ENCODE measurements around the gene RASIP1. TPM values are rescaled to one million over a fixed set of nuclear protein-coding genes. Genes with fewer than 3 reads are reported as not detected.
"Not testable (repeated sequence)": the region's sequence is repeated elsewhere in the genome, so short reads cannot be mapped to it uniquely, and the experiment has no call there.

Gene RASIP1
- total RNA-seq, 4 donors from 2014 or later, result 9.7 to 25.8 (median 14.0) TPM

- DNase-seq, result no peak
- 91% methylated on average over 3 of the region's 3 CpGs for WGBS, 2 donors
Observed at GRCh38 chr19:48687776-48688175, 52.6 kb downstream of the RASIP1 start.

DNA sequence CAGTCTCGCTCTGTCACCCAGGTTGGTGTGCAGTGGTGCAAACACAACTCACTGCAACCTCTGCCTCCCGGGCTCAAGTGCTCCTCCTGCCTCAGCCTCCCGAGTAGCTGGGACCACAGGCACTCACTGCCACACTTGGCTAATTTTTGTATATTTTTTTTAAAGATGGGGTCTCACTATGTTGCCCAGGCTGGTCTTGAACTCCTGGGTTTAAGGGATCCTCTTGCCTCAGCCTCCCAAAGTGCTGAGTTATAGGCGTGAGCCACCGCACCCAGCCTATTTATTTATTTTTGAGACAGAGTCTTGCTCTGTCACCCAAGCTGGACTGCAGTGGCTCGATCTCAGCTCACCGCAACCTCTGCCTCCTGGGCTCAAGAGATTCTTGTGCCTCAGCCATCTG, 53.8 kb downstream of the RASIP1 start:
- H3K9me3 ChIP-seq; H3K36me3 ChIP-seq; H3K27me3 ChIP-seq; intact Hi-C loops (cut with DNase I); H3K27ac ChIP-seq; H3K4me1 ChIP-seq; H3K4me3 ChIP-seq (replicated peaks in 1 of 3): not testable (repeated sequence)
- 65 to 67% methylated on average over 6 to 7 of the region's 7 CpGs for WGBS, 2 donors
- peak in 1 of 2 donors; percentile 20 for DNase-seq

More at GRCh38 chr19:48687776-48688175, 52.6 kb downstream of the RASIP1 start:
- H3K36me3 ChIP-seq, result no peaks in the 10 kb centered on the region
- peaks cover 0 to 4% of the 10 kb centered on the region in 2 donors for H3K4me1 ChIP-seq
- no peak overlapping the region for H3K4me3 ChIP-seq (replicated peaks in 1 of 3)
- H3K9me3 ChIP-seq, result no peaks in the 10 kb centered on the region
- TF ChIP-seq CTCF (IDR thresholded peaks at IDR 0.05) (no peak), POLR2A (IDR thresholded peaks at IDR 0.05) (no peak)
- H3K27me3 ChIP-seq, result no peaks in the 10 kb centered on the region
- H3K27ac ChIP-seq, result no peak overlapping the region
- intact Hi-C loops (cut with DNase I), result no loop called here

GRCh38 chr19:48686088-48686487, 54.3 kb downstream of the RASIP1 start:
- Histone ChIP-seq H3K27me3 (no peaks in the 10 kb centered on the region), H3K9me3 (no peaks in the 10 kb centered on the region), H3K4me1 (peaks cover 0 to 4% of the 10 kb centered on the region in 2 donors), H3K27ac (no peak overlapping the region), H3K4me3 (replicated peaks in 1 of 3) (no peak overlapping the region), H3K36me3 (no peaks in the 10 kb centered on the region)
- TF ChIP-seq POLR2A (IDR thresholded peaks at IDR 0.05) (no peak), CTCF (IDR thresholded peaks at IDR 0.05) (no peak)
- intact Hi-C loops (cut with DNase I), result no loop called here
- DNase-seq, result no peak
- 84 to 89% methylated on average over 3 of the region's 3 CpGs for WGBS, 2 donors

- TF ChIP-seq CTCF (IDR thresholded peaks at IDR 0.05), result no peak
- TF ChIP-seq POLR2A (IDR thresholded peaks at IDR 0.05), result no peak
- no peak overlapping the region for H3K27ac ChIP-seq
- peaks cover 0 to 4% of the 10 kb centered on the region in 2 donors for H3K4me1 ChIP-seq
- H3K36me3 ChIP-seq, result no peaks in the 10 kb centered on the region
- no peaks in the 10 kb centered on the region for H3K27me3 ChIP-seq
- H3K4me3 ChIP-seq (replicated peaks in 1 of 3), result no peak overlapping the region
- intact Hi-C loops (cut with DNase I), result no loop called here
- H3K9me3 ChIP-seq, result no peaks in the 10 kb centered on the region
- DNase-seq, result peak in 1 of 2 donors; percentile 18
- 70 to 78% methylated on average over 9 of the region's 9 CpGs for WGBS, 2 donors
Observed at GRCh38 chr19:48685583-48685982, 54.8 kb downstream of the RASIP1 start.

DNA sequence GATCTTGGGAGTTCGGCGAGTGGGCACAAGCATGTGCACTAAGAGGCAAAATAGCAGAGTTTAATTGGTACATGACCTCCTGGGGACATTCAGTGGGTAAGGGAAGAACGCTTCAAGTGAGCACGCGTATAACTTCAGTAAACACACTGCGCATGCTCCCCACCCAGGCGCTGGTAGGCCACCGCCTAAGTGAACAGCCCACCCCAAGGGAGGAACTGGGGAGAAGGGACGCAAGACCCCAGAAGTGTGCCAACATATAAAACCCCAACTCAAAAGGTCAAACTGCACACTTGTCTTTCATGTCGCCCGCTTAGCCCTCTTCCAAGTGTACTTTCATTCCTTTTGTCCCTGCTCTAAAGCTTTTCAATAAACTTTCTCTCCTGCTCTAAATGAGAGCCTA, 57.1 kb downstream of the RASIP1 start:
- 37 to 47% methylated on average over 11 of the region's 11 CpGs for WGBS, 2 donors
- TF ChIP-seq POLR2A (IDR thresholded peaks at IDR 0.05), result no peak
- no peak for TF ChIP-seq CTCF (IDR thresholded peaks at IDR 0.05)

GRCh38 chr19:48681127-48681470, 59.3 kb downstream of the RASIP1 start:
- Histone ChIP-seq H3K4me1 (no peaks in the 10 kb centered on the region), H3K9me3 (no peaks in the 10 kb centered on the region), H3K27ac (no peak overlapping the region), H3K4me3 (replicated peaks in 1 of 3) (no peak overlapping the region), H3K36me3 (no peaks in the 10 kb centered on the region), H3K27me3 (no peaks in the 10 kb centered on the region)
- no peak for TF ChIP-seq CTCF (IDR thresholded peaks at IDR 0.05)
- TF ChIP-seq POLR2A (IDR thresholded peaks at IDR 0.05), result no peak
- WGBS, 2 donors, result 87 to 97% methylated on average over 7 of the region's 7 CpGs
- intact Hi-C loops (cut with DNase I), result no loop called here
- DNase-seq, result no peak

More for the DNA sequence above, 57.1 kb downstream of the RASIP1 start:
- peak; percentile 71 to 75 for DNase-seq
- no peak overlapping the region for H3K4me3 ChIP-seq (replicated peaks in 1 of 3)
- no peaks in the 10 kb centered on the region for H3K36me3 ChIP-seq
- H3K27me3 ChIP-seq, result no peaks in the 10 kb centered on the region
- peaks cover 0 to 4% of the 10 kb centered on the region in 2 donors for H3K4me1 ChIP-seq
- intact Hi-C loops (cut with DNase I), result no loop called here
- no peak overlapping the region for H3K27ac ChIP-seq
- no peaks in the 10 kb centered on the region for H3K9me3 ChIP-seq
